ENCODE data around the gene PROSER2.

PROSER2 gene

DNA sequence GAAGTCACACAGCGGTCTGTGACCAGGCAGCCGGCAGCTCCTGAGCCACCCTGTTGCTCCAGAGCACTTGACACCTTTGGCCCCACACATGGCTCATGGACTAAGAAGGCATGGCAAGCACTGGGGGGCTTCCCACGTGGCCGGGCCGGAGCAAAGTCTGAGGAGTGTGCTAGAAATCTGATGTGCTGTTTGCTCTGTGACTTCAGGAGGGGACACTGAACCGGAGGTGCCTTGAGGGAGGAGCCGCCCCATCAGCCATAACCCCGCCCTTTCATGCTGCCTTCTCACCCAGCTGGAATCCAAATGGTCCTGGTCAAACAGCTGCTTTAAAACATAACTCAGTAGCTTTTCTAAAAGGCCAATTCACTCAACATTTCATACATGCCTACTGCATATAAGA, 33.5 kb downstream of the PROSER2 start:
- no peak for DNase-seq (ENCODE audit: low spot score)
- H3K4me3 ChIP-seq: no peak overlapping the region
- H3K27ac ChIP-seq: no peak overlapping the region
- TF ChIP-seq, protein P1, sequence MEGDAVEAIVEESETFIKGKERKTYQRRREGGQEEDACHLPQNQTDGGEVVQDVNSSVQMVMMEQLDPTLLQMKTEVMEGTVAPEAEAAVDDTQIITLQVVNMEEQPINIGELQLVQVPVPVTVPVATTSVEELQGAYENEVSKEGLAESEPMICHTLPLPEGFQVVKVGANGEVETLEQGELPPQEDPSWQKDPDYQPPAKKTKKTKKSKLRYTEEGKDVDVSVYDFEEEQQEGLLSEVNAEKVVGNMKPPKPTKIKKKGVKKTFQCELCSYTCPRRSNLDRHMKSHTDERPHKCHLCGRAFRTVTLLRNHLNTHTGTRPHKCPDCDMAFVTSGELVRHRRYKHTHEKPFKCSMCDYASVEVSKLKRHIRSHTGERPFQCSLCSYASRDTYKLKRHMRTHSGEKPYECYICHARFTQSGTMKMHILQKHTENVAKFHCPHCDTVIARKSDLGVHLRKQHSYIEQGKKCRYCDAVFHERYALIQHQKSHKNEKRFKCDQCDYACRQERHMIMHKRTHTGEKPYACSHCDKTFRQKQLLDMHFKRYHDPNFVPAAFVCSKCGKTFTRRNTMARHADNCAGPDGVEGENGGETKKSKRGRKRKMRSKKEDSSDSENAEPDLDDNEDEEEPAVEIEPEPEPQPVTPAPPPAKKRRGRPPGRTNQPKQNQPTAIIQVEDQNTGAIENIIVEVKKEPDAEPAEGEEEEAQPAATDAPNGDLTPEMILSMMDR (IDR thresholded peaks at IDR 0.05): no peak

DNA sequence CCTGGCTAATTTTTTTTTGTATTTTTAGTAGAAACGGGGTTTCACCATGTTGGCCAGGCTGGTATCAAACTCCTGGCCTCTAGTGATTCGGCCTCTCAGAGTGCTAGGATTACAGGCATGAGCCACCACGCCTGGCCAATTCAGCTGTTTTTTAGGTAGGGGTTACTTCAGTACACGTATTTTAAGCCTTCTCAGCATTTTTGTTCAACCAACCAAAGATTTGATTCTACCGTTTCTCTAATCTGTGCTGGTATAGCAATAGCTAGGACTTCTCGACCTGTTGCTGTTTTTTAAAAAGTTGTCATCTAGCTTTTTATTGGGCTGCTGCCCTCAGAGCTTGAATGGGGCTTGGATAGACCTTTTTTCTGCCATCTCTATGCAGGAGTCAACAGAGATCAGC, 34.9 kb downstream of the PROSER2 start:
- Histone ChIP-seq H3K4me3 (no peak overlapping the region), H3K27ac (no peak overlapping the region)
- TF ChIP-seq, protein P1 (IDR thresholded peaks at IDR 0.05): no peak
- DNase-seq (ENCODE audit: low spot score): no peak

DNA sequence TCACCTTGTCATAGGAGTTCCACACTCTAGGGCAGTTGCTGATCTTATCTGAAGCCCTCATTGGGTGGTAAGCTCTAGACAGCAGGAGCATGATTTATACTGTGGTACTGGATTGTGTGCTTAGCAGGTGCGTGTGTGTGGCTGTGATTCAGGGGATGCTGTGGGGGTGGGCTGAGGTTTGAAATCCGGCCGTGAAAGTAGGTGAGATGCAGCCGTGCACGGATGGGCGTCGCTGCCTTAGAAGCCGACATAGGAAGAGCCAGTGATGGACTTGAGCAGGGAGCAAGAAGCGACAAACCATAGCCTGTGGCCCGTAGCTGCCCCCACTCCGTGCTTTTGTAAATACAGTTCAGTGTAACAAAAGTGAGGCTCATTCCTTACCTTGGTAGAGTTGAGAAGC, 38.2 kb downstream of the PROSER2 start:
- Histone ChIP-seq H3K27ac (no peak overlapping the region), H3K4me3 (no peak overlapping the region)
- DNase-seq (ENCODE audit: low spot score): no peak
- TF ChIP-seq, protein P1 (IDR thresholded peaks at IDR 0.05): no peak

DNA sequence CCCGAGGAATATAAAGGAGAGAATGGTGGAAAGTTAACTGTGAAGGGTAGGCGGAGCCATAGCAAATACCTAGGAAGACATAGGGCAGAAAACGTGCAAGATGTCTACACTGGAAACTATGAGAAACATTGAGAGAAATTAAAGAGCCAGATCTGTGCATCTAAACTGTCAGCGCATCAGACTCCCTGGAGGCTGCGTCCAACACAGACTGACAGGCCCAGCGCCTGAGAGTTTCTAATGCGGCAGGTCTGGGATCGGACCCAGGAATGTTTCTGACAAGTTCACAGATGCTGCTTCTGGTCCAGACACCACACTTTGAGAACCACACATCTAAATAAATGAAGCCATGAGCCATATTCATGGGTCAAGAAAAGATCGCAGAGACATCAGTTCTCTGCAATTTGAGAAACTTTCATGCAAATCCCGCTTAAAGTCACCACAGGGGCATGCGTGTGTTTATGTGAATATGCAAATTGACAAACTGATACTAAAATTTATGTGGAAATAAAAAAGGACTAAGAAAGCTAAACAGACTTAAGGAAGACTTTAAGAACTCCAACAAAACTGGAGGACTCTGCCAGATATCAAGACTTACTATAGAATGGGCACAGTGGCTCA, 38.8 kb downstream of the PROSER2 start:
- no peak overlapping the region for H3K27ac ChIP-seq
- TF ChIP-seq, protein P1 (IDR thresholded peaks at IDR 0.05): no peak
- DNase-seq (ENCODE audit: low spot score): no peak
- no peak overlapping the region for H3K4me3 ChIP-seq

DNA sequence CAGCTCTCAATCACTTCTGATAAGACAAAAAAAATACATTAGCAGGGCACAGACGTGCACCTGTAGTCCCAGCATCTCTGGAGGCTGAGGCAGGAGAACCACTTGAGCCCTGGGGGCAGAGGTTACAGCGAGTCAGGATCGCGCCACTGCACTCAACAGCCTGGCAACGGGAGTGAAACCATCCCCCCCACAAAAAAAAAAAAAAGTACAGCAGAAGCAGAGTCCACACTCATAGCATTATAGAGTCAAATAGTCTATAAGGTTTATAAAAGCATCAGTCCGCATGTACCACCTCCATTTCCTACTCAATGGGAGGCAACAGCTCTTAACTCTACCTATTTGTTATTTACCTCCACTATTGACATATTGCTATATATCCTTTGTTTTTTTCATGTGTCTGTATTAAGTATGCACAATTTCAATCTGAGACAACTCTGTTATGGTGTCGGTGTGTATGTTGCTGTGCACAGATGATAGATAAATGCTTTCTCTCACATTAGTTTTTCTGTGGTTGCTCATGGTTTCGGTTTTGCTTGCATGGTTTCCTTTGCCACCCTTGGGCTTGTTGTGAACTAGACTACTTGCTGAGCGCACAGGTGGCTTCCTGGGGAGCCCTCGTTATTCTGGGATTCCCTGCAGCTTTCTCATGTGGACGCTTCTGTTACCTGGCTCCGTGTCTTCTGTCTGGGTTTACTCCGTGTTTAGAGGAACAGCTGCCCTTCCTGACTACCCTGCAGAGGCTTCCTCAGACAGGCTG, 40.4 kb downstream of the PROSER2 start:
- TF ChIP-seq, protein P1 (IDR thresholded peaks at IDR 0.05): no peak
- H3K27ac ChIP-seq: no peak overlapping the region
- H3K4me3 ChIP-seq: no peak overlapping the region
- no peak for DNase-seq (ENCODE audit: low spot score)

DNA sequence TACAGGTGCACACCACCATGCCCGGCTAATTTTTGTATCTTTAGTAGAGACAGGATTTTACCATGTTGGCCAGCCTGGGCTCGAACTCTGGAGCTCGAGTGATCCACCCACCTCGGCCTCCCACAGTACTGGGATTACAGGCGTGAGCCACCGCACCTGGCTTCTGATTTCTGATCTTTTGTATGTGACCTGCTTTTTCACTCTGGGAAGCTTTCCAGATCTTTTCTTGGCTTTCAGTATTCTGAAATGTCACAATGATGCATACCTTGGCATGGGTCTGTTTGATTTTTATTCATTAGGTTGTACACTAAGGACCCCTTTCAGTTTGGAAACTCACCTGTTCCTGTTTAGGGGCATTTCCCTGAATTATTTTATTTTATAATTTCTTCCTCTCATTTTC, 41.6 kb downstream of the PROSER2 start:
- TF ChIP-seq, protein P1 (IDR thresholded peaks at IDR 0.05): no peak
- DNase-seq (ENCODE audit: low spot score): no peak
- Histone ChIP-seq H3K4me3 (no peak overlapping the region), H3K27ac (no peak overlapping the region)

DNA sequence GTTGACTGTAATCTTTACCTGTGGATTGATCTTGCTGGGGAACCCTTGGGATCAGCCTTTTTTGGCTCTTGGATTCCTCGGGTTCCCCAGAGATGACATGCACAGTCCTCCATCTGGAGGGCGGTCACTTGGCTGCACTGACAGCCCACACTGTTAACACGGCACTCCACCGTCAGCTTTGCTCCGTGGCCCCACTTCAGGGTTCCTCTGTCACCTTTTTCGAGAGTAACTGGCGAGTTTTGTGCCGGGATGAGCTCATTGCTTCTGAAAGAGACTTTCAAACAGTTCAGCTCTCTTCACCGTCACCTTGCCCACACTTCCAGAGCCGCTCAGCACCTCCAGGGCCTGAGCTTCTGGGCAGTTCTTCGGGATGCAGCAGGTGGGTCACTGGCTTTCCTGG, 42.4 kb downstream of the PROSER2 start:
- TF ChIP-seq, protein P1 (IDR thresholded peaks at IDR 0.05): no peak
- H3K4me3 ChIP-seq: no peak overlapping the region
- DNase-seq (ENCODE audit: low spot score): no peak
- no peak overlapping the region for H3K27ac ChIP-seq
